GM04503 (cell line): Measurements from ENCODE around the gene PRPF19.

ENCODE experiments used
- DNase-seq: peaks from one replicate; pipeline ENCODE4 v3.0.0-alpha.2; 2012; ENCODE audit warnings: low read depth

PRPF19 gene

DNA sequence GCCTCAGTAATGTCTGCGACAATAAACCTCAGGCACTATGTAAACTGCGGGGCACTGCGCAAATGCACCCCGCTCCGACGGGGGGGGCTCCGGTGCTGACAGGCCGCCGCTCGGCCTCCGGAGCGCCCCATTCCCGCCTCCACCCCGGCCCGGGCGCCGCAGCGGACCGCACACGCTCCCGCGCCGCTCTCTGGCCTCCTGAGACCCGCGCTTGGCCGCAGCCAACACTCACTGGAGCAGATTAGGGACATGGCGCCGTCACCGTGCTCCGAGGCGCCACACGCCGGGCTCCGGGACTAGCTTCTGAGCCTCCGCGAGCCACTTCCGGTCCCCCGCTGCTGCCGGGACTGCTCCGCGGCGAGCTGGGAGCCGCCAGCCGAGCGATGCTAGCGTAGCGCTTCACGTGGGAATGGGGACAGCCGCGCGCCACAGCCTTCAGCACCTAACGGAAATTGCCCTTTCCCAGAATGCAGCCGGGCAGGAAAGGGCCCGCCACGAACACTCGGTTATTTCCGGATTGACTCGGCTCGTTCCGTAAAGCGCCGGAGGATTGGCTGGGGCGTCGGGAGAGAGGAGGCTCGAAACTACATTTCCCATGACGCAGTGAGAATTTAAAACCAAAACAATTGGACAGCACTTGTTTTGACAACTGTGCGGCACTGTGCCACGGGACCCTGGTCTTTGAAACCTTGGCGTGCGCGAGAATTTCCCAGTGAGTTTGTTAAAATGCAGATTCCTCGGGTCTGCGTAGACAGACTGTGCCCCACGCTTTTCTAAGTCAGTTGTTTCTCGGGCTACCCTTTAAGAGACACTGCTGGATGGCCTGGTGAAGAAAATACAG is at the start of gene PRPF19:
Gene PRPF19 (minus strand): TSS at position 454 of the 841 bp plus-strand sequence. CDS start 203 bp downstream, at position 251.
- DNase-seq: peak; percentile 78

DNA sequence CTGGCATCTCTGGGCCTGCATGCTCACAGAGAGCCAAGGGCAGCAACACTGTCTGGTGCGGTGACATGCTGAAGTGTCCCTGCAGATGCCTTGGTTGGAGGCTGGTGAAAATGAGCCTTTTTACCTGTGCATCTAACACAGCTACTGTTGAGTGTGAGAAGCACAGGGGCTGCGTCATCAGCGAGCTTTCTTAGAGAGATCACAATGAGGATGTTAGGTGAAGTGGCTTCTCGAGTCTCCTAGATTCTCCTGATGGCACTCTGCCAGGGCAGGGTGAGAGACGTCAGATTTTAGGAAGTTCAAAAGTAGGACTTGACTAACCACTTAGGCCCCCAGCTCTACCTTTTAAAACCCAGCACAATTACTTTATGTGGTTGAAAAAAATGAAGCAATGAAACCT is 49.2 kb upstream of the PRPF19 start:
- DNase-seq: no peak

DNA sequence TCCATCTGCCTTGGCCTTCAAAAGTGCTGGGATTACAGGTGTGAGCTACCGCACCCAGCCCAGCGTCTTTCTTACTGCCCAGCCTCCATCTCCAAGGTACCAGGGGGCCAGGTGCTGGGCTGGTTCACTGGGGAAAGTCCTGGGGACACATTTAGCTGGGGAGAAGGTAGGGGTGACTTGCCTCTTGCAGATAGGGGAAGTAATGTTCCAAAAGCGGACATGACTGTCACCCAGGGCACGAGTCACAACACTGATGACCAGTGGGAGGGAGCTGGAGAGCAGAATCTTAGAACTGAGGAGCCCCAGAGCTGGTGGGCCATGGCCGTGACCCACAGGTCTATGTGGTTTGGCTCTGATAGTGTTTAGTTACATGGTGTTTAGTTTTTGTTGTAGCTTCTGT is 48.0 kb upstream of the PRPF19 start:
- no peak for DNase-seq

DNA sequence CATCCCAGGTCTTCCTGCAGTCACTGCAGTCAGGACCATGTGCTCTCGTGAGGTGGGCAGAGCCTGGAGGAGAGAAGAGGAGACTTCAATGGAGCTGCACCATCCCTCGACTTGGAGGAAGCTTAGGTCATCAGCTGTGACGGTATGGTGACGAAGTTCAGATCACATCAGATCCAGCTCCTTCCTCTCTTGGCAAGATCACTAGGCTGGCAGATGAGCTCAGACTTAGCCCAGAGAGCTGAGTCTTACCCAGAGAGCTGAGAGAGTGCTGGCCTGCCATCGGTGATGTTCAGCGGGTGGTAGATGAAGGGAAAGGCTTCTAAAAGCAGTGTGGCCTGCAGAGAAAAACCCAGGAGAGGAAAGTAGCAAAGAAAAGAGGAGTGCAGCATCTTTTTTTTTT is 47.4 kb upstream of the PRPF19 start:
- no peak for DNase-seq

DNA sequence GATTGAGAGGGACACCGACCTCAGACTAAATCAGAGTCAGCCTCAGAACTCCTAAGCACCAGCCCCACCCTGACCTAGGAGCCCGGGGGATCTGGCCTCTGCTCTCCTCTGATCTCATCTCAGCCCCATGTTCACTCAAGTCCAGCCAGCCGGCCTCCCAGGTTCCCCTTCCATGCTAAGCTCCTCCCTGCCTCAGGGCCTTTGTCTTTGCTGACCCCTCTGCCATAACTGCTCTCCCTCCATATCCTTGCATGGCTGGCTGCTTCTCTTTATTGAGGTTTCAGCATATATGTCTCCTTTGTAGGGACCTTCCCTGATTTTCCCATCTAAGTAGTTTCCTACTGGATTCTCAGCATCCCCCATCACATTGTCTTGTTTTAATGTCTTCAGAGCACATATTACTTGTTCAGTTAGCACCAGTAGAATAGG is 46.4 kb upstream of the PRPF19 start:
- DNase-seq: no peak

DNA sequence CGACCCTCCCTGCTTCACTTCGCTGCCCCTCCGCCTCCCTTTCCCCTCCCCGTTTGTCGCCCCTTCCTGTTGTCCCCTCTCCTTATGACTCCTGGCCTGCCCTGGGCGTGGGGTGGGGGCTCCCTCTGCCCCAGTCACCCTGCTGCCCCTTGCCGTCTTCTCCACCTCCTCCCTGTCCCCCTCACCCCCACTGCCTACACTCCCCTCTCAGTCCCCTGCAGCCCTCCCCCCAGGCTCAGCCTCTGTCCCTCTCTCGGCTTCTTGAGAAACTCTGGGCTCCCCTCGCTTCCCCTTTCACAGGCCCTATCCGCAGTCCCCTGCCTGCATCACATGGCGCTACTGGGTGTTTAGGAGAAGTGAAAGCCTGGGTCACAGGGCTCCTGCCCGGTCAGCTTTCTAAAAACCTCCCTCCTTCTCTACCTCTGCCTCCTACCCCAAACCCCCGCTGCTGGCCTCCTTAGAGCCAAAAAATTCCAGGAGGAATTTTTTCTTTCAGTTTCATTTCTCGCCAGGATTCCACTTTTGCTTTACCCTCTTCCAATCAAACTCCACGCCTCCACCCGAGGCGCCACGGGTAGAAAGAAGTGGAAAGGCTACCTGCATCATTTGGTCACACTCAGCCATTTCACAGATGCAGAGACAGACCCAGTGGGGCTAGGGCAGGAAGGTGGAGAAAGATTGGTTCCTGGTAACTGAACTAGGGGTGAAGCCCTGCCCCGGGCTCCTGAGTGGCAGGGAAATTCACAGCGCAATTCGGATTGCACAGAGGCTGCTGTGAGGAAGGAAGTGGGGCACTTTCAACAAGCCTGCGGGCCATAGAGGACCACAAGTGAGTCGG is 45.7 kb upstream of the PRPF19 start, which contains the start of gene SLC15A3:
Gene SLC15A3 (minus strand): TSS at position 273 of the 838 bp plus-strand sequence. CDS start 625 bp downstream, outside the sequence.
- DNase-seq: peak; percentile 12

DNA sequence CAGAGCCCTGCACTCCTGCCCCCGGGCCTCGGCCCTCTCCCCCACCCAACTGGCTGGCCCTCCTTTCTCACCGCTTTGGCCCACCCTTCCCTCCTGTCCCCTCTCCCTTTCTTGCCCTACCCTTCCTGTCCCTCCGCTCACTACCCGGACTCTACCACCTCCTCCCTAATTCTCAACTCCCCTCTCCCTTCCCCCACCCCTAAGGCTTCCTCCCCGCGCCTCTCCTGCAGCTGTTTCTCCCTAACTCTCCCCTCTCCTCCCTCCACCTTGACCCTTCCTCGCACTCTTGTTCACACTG is 45.2 kb upstream of the PRPF19 start:
- DNase-seq: no peak

DNA sequence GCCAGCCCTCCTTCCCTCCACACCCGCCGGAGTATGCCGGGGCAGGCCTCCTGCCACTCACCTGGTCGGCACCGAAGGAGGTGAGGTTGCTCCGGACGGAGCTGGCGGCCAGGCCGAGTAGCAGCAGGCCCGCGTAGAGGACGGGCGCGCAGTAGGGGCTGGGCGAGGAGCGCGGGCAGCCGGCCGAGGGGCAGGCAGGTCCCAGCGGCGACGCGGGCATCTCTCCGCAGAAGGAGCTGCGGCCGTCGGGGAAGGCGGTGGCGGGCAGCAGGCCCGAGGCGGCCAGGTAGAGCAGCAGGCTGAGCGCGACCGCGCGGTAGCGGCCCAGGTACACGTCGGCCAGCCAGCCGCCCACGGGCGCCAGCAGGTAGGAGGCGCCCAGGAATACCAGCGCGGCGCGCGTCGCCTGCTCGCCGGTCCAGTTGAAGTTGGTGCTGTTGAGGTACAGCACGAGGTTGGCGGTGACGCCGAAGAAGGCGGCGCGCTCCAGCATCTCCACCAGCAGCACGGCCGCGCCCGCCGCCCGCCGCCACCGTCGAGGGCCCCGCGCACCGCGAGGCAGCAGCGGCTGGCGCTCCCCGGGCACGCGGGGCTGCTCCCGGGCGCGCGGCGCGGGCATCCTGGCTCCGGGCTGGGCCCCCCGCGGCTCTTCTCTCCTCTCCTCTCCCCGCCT is 44.7 kb upstream of the PRPF19 start:
- no peak for DNase-seq

DNA sequence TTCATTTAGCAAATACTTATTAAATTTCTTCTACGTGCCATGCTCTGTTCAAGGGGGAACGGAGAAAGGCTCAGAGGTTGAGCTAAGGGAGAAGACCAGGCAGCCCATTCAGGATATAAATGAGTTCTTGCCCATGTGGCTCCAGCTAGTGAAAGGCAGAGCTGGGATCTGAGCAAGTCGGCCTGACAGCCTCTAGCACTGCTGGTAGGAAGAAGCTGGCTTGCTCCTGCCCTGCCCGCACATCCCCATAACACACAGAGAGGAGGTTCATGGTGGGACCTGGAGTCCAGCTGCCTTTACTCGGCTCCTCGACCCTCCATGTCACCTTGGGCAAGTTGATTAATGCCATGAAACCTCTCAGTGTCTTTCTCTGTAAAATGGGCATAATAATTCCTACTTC is 43.6 kb upstream of the PRPF19 start:
- no peak for DNase-seq

DNA sequence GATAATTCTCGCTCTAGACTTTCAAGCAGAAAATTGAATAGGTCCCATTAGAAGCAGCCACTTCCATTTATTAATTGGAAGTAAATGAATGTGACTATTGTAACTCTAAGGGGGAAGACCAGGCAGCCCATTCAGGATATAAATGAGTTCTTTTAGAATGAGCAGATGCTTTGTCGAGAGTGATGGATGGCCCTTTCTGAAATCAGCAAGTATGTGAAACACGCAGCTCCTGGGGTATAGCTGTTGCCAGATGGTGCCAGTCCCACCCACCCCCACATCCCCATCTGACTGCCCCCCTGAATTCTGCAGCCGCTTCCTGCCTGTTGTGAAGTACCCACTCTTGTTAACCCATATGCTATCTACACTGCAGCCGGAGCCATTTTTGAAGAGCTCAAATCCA is 41.9 kb upstream of the PRPF19 start:
- DNase-seq: no peak

DNA sequence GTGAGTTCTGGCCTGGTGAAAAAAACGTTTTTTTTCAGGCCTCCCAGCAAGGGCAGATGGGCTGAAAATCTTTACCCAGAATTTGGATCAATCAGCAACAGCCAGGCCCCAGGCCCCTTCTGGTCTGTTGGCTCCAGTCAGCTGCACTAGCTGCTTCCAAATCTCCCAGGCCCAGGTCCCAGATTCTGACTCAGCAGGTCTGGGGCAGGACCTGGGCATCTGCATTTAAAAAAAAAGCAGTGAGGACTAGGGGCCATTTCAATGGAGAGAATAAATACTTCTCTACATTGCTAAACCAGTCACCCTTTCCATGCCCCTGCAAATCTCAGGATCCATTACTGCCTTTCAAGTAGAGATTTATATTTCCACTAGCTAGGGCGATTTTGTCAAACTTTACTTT is 41.3 kb upstream of the PRPF19 start:
- no peak for DNase-seq

DNA sequence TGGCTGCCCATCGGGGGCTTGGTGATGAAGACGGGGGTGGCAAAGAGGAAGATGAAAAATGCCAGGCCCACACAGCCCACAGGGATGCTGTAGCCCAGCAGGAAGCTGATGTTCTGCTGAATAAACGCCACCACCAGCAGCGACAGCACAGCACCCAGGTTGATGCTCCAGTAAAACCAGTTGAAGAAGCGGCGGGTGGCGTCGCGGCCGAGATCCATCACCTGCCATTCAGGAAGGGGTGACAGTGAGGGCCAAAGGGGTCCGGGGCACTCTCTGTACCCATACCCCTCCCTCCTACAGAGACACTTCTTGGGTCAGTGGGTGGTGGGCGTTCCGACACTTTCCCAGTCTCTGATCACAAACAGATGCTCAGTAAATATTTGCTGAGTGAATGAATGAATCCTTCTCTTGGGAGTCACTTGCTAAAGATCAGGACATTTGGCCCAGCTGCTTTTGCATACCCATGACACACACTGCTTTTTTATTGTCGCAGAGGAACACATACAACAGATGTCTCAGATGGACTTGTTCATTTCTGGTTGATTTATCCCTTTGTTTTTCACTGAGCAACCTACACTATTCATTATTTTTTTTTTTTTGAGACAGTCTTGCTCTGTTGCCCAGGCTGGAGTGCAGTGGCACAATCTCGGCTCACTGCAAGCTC is 40.3 kb upstream of the PRPF19 start:
- DNase-seq: no peak

DNA sequence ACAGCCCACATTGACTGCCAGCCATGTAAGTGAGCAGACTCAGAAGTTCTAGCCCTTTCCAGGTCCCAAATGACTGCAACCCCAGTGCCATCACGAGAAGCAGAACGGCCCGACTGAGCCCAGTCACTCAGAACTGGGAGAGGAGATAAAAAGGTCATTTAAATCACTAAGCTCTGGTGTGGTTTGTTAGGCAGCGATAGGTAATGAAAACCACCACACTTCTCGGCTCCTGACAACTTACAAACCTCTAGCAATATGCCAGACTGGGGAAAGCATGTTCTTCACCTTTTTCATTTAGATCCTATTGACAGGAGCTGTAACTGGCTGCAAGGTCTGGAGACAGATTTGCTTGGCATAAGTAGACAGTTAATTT is 38.9 kb upstream of the PRPF19 start:
- no peak for DNase-seq

DNA sequence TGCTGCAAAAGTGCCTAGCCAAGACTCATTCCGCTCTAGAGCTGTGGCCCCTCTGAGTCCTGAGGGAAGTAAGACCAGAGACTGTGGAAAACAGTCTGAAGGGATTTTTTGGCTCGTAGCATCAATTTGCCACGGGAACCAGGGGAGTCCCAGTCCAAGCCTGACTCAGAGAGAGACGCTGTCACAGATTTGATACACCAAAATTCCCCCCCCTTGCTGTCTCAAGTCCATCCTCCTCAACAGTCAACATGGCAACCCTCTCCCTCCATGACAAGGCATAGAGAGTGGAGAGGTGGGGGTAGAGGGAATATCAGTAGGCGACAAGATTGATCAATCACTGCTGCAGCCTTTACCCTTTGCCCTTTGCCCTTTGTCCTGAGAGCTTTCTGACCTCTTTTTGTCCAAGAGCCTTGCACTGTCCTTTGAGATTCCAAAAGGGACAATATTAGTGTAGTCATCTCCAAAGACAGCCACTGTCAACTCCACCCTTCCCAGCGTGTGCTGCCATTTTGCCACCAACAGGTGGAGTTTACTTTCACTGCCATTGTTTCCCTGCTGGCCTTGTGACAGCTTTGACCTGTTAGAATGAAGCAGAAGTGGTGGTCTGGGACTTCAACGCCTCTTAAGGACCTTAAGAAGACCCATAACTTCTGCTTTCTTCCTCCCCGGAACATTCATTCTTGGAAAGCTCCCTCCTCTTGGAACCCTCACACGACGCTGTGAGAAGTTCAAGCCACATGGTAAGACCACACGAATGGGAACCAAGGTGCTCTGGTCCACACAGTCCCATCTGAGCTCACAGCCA is 38.3 kb upstream of the PRPF19 start:
- DNase-seq: no peak

DNA sequence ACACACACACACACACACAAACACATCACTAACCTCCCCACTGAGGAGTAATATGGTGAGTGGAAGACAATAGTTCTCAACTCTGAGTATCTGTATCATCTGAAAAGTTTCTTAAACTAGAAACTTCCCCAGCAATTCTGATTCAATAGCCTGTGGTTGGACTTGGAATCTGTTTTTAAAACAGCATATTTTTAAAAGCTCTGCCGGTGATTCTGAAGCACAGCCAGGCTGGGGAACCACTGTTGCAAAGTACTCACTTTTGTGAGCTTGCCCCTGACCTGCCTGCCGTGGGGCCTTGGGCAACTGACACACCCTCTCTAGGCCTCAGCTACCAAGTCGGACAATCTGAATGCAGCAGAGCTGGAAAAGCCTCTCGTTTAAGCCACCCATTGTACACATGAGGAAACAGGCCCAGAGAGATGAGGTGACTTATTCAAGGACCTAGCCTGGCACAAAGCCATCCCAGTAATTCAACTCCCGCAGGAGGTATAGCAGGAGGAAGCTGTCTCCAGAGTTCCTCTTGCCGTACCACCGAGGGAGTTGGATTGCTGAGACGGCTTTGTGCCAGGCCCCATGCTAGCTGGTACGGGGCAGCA is 36.7 kb upstream of the PRPF19 start:
- DNase-seq: no peak

DNA sequence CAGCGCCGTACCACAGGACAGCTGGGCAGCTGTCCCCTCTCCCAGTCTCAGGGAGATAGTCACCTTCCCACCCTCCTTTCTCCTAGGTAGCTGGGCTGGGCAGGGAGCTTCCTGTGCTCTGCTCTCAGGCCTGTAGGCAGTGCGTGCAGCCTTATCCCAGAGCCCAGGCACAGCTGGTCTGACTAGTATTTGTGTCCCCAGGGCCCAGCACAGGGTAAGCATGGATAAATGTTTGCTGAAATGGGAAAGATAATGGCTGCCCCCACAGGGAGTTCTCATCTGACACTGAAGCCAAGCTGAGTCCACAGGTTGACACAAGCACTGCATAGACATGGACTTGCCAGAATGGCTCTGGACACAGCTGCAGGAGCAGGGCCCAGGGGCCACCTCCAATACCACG is 35.8 kb upstream of the PRPF19 start:
- no peak for DNase-seq

DNA sequence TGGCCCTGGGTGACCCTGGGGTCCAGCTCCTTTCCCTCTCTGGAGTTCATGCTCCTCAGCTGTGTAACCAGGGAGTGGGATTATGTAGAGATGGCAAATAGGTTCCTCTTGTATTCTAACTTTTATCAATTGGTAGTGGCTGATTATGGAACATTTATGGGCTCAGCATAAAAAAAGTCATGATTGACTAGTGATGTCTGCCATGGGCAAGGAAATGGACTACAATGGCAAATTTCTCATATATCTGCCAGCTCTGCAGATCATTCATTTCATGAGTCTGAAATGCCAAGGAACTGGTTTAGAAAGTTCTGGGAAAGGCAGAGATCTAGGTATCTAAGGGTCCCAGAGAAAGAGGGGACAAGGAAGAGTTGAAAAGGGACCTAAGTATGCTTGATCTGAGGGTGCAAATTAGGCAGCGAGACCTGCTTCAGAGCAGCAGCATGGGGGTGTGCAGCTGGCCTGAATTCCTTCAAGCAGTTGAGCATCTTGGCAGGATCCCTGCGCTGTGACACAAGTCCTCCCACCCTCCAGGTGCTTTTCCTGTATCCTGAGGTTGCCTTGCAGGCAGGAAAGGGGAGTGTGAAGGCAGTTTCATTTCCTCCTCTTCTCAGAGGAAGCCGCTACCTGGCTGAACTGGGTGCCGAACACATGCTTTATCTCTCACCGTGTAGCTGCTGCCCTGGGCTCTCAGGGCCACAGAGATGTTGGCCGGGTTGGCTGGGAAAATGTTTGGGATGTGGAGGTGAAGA is 35.2 kb upstream of the PRPF19 start:
- DNase-seq: no peak

DNA sequence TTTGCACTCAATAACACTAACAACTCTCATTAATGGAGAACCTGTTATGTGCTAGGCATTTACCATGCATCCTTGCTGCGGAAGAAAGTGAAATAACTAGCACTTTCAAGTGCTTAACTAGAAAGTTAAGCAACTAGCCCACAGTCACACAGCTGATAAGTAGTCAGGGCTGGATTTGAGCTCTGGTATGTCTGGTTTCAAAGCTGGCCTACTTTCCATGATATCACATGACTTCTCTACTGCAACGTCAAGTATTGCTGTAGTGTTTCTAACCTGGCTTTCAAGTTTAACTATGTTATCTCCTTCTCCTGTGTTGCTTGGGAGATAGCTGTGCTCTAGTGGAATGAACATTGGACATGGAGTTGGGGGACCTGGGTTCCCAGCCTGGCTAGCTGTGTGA is 33.5 kb upstream of the PRPF19 start:
- DNase-seq: no peak

DNA sequence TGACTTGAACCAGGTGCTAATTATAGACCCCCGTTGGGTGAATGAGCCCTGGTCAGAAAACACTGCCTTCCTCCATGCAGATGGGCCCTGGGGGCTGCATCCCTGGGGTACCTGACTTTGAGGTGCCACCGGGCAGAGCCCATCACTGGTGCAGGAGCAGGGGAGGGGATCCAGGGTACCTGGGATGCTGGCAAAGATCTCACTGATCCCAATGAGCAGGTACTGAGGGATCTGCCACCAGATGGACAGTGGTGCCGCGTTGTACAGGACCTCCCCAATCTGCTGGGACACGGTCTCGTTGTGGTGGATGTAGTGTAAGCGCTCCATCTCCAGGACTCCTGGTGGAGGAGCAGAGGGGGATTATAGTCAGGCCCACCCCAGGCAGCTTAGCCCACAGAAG is 32.9 kb upstream of the PRPF19 start:
- DNase-seq: no peak

DNA sequence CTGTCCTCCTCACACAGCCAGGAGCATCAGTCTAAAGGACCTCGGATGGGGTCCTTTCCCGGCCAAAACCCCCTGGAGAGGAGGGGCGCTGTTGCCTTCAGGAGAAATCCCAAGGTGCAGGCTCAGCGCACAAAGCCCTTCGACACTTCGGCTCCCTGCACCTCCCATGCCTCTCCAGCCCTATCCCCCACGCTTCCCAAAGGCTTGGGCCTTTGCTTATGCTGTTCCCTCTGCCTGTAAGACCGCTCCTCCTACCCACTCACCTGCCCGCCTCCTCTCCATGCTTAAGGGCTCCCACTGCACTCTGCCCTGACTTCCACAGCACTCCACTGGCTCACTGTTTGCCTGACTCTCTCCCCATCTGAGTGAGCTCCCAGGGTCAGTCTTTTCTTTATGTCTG is 32.1 kb upstream of the PRPF19 start:
- DNase-seq: no peak
